HepG2 (cell line): ENCODE measurements around the gene CASP6. TPM values are rescaled to one million over a fixed set of nuclear protein-coding genes. Genes with fewer than 3 reads are reported as not detected.
A peak's percentile ranks its signal among the peaks of the same experiment; 100 is the strongest.
"Not testable (repeated sequence)": the region's sequence is repeated elsewhere in the genome, so short reads cannot be mapped to it uniquely, and the experiment has no call there.

Experiments
- ATAC-seq: fragments of 200-7000 bp; cut with Tn5 transposase; 3 replicates; pipeline ENCODE4 v1.9.1; 2020; ENCODE audit warnings: mild to moderate bottlenecking, moderate library complexity
- BruUV-seq: library from RNA; stranded (reverse); fragments of 400-500 nt; replicated peaks from 2 replicates; lab custom pipeline; 2021; lab: Mats Ljungman, UMichigan
- CTCF ChIA-PET: fragments of 300-600 bp; formaldehyde crosslinking; extraction: SDS; loops from one replicate; lab custom pipeline; 2021; ENCODE audit warnings: low total read pairs, inconsistent platforms, low intra/inter-chr PET ratio; lab: Yijun Ruan, JAX
- POLR2A ChIA-PET: fragments of 350-600 bp; sonication (Branson Sonifier 250); formaldehyde crosslinking; loops from one replicate; lab custom pipeline; 2020; ENCODE audit warnings: antibody characterized with exemption, inconsistent platforms; lab: Yijun Ruan, JAX
- DNase-seq: peaks from one replicate; pipeline ENCODE4 v3.0.0-alpha.2; 2015; ENCODE audit warnings: low spot score
- FAIRE-seq: peaks from 3 replicates; lab custom pipeline; 2011; peaks lifted over from hg19 to GRCh38; lab: Jason Lieb, UNC
- H2AFZ ChIP-seq: one replicate; pipeline ENCODE4 v1.6.1; 2011; ENCODE audit warnings: low read length, inconsistent platforms
- H3K27ac ChIP-seq: fragments of 300-600 bp; 3 replicates; pipeline ENCODE4 v1.8.0; 2011; ENCODE audit warnings: mixed run types, mild to moderate bottlenecking, mixed read lengths, low read length, inconsistent platforms; ENCODE audit not compliant: insufficient read depth; ENCODE audit errors: extremely low read length
- H3K27me3 ChIP-seq, 2 experiments: fragments of 200-600 bp in 1 of 2; 2 replicates in 1 of 2; 3 replicates in 1 of 2; pipeline versions ENCODE4 v1.6.0 to v1.8.0; 2011; ENCODE audit warnings: low read length in 2 of 2, mild to moderate bottlenecking in 2 of 2, moderate library complexity in 2 of 2, inconsistent platforms in 1 of 2; ENCODE audit not compliant: insufficient read depth in 2 of 2, control insufficient read depth in 1 of 2
- H3K36me3 ChIP-seq, 2 experiments: fragments of 200-600 bp in 1 of 2; replicated peaks in 1 of 2; 2 replicates in 1 of 2; 3 replicates in 1 of 2; pipeline versions ENCODE4 v1.5.1 to v1.8.0; 2011; ENCODE audit warnings: low read length in 2 of 2, inconsistent platforms in 1 of 2; ENCODE audit not compliant: insufficient read depth in 2 of 2, control insufficient read depth in 1 of 2
- H3K4me1 ChIP-seq: 2 replicates; pipeline ENCODE4 v1.5.1; 2012; ENCODE audit warnings: low read length, inconsistent platforms; ENCODE audit not compliant: insufficient read depth
- H3K4me2 ChIP-seq: 2 replicates; pipeline ENCODE4 v1.6.0; 2011; ENCODE audit warnings: low read depth, low read length, inconsistent platforms
- H3K4me3 ChIP-seq, 3 experiments: fragments of 200-600 bp in 1 of 3; sonication (generic), shearing (Covaris generic) in 1 of 3; replicated peaks in 1 of 3; 2 replicates each; pipeline ENCODE4 v1.5.1; 2011 to 2016; ENCODE audit warnings: low read length in 3 of 3, inconsistent platforms in 2 of 3, low read depth in 2 of 3, mild to moderate bottlenecking in 2 of 3, control low read depth in 1 of 3, mixed read lengths in 1 of 3; ENCODE audit not compliant: insufficient read depth in 1 of 3
- H3K79me2 ChIP-seq: one replicate; pipeline ENCODE4 v1.6.1; 2011; ENCODE audit warnings: low read length, inconsistent platforms; ENCODE audit not compliant: insufficient read depth
- H3K9ac ChIP-seq: 2 replicates; pipeline ENCODE4 v1.6.0; 2011; ENCODE audit warnings: mild to moderate bottlenecking, low read depth, low read length, inconsistent platforms; ENCODE audit not compliant: insufficient read depth
- H3K9me3 ChIP-seq: 2 replicates; pipeline ENCODE4 v1.5.1; 2012; ENCODE audit warnings: mild to moderate bottlenecking, low read length
- H4K20me1 ChIP-seq: 2 replicates; pipeline ENCODE4 v1.6.0; 2011; ENCODE audit warnings: inconsistent platforms, mild to moderate bottlenecking, low read length, moderate library complexity; ENCODE audit not compliant: insufficient read depth
- RARG ChIP-seq: sonication (generic); formaldehyde crosslinking; IDR thresholded peaks from 2 replicates; pipeline ENCODE4 v1.4.0; 2020; ENCODE audit warnings: low read depth, mild to moderate bottlenecking, missing genetic modification reagents
- SP1 ChIP-seq, 2 experiments: fragments of 450-650 bp in 1 of 2; sonication (generic) in 1 of 2; formaldehyde crosslinking in 1 of 2; IDR thresholded peaks; 2 replicates each; pipeline versions ENCODE4 v1.4.0 to v1.6.1; 2016 to 2020; ENCODE audit warnings: missing genetic modification reagents in 1 of 2
- SP5 ChIP-seq: IDR thresholded peaks from 2 replicates; pipeline ENCODE4 v1.6.1; 2016; ENCODE audit warnings: low read depth, borderline replicate concordance
- TBX2 ChIP-seq: sonication (generic); formaldehyde crosslinking; IDR thresholded peaks from 2 replicates; pipeline ENCODE4 v1.5.0; 2020; ENCODE audit warnings: missing genetic modification reagents, mild to moderate bottlenecking, borderline replicate concordance
- ZNF33A ChIP-seq: sonication (generic); formaldehyde crosslinking; IDR thresholded peaks from 2 replicates; pipeline ENCODE4 v1.5.1; 2020; ENCODE audit warnings: missing genetic modification reagents, mild to moderate bottlenecking, moderate library complexity, borderline replicate concordance
- ZNF790 ChIP-seq: sonication (generic); formaldehyde crosslinking; IDR thresholded peaks from 2 replicates; pipeline ENCODE4 v1.8.0; 2022; ENCODE audit warnings: missing genetic modification reagents, mild to moderate bottlenecking, borderline replicate concordance
- WGBS: methylation state at CpG from one replicate; pipeline ENCODE4 v1.1.6; 2017; ENCODE audit warnings: low lambda C conversion rate; 5-methylcytosine and 5-hydroxymethylcytosine counted together
- in situ Hi-C: cut with HindIII; loops from 2 replicates; pipeline ENCODE4 v1.10.0; 2017; ENCODE audit warnings: low pct_unique_long_range_greater_than_20kb; ENCODE audit not compliant: extremely low pct_ligation_motif_present
- intact Hi-C: fragments of 100-400 bp; cut with micrococcal nuclease; formaldehyde crosslinking; loops from one replicate; pipeline ENCODE4 v1.10.0; 2022; ENCODE audit not compliant: unreplicated experiment
- polyA plus RNA-seq, 8 experiments: library from polyadenylated mRNA; depleted of rRNA in 3 of 8; stranded (reverse) in 7 of 8; unstranded in 1 of 8; fragments of >200 nt; fragmentation: Illumina TruSeq in 4 of 8; extraction: Trizol in 4 of 8; gene quantifications; 2 replicates each; pipeline versions ENCODE4 v1.2.1 to v1.2.3, GENCODE V29; 2011 to 2016; ENCODE audit warnings: low read depth in 4 of 8, missing spikeins in 1 of 8, mixed read lengths in 1 of 8; ENCODE audit not compliant: insufficient read depth in 1 of 8
- total RNA-seq, 5 experiments: library from RNA; depleted of rRNA; stranded (reverse); fragments of >200 nt; fragmentation: Illumina TruSeq; extraction: Trizol; gene quantifications; 2 replicates each; pipeline ENCODE4 v1.2.3, GENCODE V29; 2016; ENCODE audit warnings: low read depth in 1 of 5
- TF ChIP-seq, protein P1 (sequence below): sonication (generic); formaldehyde crosslinking; IDR thresholded peaks from 2 replicates; pipeline ENCODE4 v1.5.0; 2020; ENCODE audit warnings: mild to moderate bottlenecking, missing genetic modification reagents, moderate library complexity
- TF ChIP-seq, protein P2 (sequence below): sonication (generic); formaldehyde crosslinking; IDR thresholded peaks from one replicate; pipeline ENCODE4 v1.5.1; 2020; ENCODE audit warnings: mild to moderate bottlenecking, missing genetic modification reagents; ENCODE audit errors: not compliant biosample characterization

Gene CASP6
- total and polyA plus RNA-seq, 2 of the 13 experiments (the other 11 are each of a cell fraction or from before 2014, with no cell fraction given): 19.7 to 34.6 TPM

DNA sequence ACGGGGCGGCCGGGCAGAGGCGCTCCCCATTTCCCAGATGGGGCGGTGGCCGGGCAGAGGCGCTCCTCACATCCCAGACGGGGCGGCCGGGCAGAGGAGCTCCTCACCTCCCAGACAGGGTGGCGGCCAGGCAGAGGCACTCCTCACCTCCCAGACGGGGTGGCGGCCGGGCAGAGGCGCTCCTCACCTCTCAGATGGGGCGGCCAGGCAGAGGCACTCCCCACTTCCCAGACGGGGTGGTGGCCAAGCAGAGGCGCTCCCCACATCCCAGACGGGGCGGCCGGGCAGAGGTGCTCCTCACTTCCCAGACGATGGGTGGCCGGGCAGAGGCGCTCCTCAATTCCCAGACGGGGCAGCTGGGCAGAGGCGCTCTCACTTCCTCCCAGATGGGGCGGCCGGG, 24.8 kb downstream of the CASP6 start:
- FAIRE-seq, H3K9ac ChIP-seq, in situ Hi-C loops, intact Hi-C loops, DNase-seq, CTCF ChIA-PET, H4K20me1 ChIP-seq, H3K4me3 ChIP-seq, H3K9me3 ChIP-seq, ATAC-seq, H3K36me3 ChIP-seq, H2AFZ ChIP-seq, POLR2A ChIA-PET, BruUV-seq, H3K79me2 ChIP-seq, H3K4me1 ChIP-seq, H3K27ac ChIP-seq, H3K4me2 ChIP-seq, H3K27me3 ChIP-seq: not testable (repeated sequence)
- WGBS: no CpG with 5 or more reads among the region's 28 CpGs

DNA sequence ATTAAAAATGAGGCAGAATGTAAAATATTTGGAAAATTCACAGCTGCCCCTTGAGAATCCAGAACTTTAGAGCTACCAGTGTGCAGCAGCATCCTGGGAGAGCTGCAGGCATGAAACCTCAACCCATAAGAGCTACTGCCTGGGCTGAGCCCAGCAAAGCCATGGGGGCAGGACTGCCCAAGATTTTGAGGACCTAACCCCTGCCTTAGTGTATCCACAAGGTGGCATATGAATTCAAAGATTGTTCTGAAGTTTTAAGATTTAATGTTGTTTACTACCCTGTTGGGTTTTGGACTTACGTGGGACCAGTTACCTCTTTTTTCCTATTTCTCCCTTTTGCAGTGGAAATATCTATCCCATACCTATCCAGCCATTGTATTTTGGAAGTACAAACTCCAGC, 26.4 kb downstream of the CASP6 start:
- ATAC-seq (peak; percentile 34; the same call in 1 of the 3 replicates), FAIRE-seq (no peak), DNase-seq (no peak)
- POLR2A ChIA-PET: no interaction called here
- Histone ChIP-seq H3K4me3 (no peak overlapping the region), H3K27ac (no peak overlapping the region), H3K36me3 (no peaks in the 10 kb centered on the region), H2AFZ (no peak overlapping the region), H3K9me3 (no peaks in the 10 kb centered on the region), H3K27me3 (no peaks in the 10 kb centered on the region), H3K79me2 (no peaks in the 10 kb centered on the region), H3K4me1 (peaks cover 6% of the 10 kb centered on the region; the same call in 1 of the 2 replicates), H4K20me1 (no peaks in the 10 kb centered on the region), H3K9ac (no peak overlapping the region), H3K4me2 (no peak overlapping the region)
- WGBS: 69% methylated on average over 1 of the region's 1 CpG
- in situ Hi-C loops (no loop called here), intact Hi-C loops (no loop called here)
- CTCF ChIA-PET: no interaction called here
- no TSS peak for BruUV-seq
- TF ChIP-seq RARG (CRISPR knock-in tag) (no peak), TBX2 (CRISPR knock-in tag) (no peak), SP5 (CRISPR knock-in tag) (no peak), SP1 (IDR thresholded peaks at IDR 0.05) (no peak), SP1 (CRISPR knock-in tag; IDR thresholded peaks at IDR 0.05) (no peak), ZNF33A (no peak), ZNF790 (CRISPR knock-in tag) (no peak)
- TF ChIP-seq, protein P1, sequence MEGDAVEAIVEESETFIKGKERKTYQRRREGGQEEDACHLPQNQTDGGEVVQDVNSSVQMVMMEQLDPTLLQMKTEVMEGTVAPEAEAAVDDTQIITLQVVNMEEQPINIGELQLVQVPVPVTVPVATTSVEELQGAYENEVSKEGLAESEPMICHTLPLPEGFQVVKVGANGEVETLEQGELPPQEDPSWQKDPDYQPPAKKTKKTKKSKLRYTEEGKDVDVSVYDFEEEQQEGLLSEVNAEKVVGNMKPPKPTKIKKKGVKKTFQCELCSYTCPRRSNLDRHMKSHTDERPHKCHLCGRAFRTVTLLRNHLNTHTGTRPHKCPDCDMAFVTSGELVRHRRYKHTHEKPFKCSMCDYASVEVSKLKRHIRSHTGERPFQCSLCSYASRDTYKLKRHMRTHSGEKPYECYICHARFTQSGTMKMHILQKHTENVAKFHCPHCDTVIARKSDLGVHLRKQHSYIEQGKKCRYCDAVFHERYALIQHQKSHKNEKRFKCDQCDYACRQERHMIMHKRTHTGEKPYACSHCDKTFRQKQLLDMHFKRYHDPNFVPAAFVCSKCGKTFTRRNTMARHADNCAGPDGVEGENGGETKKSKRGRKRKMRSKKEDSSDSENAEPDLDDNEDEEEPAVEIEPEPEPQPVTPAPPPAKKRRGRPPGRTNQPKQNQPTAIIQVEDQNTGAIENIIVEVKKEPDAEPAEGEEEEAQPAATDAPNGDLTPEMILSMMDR (CRISPR knock-in tag): peak; percentile 16
- TF ChIP-seq, protein P2, sequence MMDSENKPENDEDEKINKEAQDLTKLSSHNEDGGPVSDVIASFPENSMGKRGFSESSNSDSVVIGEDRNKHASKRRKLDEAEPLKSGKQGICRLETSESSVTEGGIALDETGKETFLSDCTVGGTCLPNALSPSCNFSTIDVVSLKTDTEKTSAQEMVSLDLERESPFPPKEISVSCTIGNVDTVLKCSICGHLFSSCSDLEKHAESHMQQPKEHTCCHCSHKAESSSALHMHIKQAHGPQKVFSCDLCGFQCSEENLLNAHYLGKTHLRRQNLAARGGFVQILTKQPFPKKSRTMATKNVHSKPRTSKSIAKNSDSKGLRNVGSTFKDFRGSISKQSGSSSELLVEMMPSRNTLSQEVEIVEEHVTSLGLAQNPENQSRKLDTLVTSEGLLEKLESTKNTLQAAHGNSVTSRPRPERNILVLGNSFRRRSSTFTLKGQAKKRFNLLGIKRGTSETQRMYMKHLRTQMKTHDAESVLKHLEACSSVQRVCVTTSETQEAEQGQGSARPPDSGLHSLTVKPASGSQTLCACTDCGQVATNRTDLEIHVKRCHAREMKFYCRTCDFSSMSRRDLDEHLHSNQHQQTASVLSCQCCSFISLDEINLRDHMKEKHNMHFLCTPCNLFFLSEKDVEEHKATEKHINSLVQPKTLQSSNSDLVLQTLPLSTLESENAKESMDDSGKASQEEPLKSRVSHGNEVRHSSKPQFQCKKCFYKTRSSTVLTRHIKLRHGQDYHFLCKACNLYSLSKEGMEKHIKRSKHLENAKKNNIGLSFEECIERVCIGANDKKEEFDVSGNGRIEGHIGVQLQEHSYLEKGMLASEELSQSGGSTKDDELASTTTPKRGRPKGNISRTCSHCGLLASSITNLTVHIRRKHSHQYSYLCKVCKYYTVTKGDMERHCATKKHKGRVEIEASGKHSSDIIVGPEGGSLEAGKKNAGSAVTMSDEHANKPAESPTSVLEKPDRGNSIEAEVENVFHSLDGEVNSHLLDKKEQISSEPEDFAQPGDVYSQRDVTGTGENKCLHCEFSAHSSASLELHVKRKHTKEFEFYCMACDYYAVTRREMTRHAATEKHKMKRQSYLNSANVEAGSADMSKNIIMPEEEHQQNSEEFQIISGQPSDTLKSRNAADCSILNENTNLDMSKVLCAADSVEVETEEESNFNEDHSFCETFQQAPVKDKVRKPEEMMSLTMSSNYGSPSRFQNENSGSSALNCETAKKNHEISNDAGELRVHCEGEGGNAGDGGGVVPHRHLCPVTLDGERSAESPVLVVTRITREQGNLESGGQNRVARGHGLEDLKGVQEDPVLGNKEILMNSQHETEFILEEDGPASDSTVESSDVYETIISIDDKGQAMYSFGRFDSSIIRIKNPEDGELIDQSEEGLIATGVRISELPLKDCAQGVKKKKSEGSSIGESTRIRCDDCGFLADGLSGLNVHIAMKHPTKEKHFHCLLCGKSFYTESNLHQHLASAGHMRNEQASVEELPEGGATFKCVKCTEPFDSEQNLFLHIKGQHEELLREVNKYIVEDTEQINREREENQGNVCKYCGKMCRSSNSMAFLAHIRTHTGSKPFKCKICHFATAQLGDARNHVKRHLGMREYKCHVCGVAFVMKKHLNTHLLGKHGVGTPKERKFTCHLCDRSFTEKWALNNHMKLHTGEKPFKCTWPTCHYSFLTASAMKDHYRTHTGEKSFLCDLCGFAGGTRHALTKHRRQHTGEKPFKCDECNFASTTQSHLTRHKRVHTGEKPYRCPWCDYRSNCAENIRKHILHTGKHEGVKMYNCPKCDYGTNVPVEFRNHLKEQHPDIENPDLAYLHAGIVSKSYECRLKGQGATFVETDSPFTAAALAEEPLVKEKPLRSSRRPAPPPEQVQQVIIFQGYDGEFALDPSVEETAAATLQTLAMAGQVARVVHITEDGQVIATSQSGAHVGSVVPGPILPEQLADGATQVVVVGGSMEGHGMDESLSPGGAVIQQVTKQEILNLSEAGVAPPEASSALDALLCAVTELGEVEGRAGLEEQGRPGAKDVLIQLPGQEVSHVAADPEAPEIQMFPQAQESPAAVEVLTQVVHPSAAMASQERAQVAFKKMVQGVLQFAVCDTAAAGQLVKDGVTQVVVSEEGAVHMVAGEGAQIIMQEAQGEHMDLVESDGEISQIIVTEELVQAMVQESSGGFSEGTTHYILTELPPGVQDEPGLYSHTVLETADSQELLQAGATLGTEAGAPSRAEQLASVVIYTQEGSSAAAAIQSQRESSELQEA (CRISPR knock-in tag): no peak
